ENCODE results near the gene SAXO2.
"Not testable (repeated sequence)": the region's sequence is repeated elsewhere in the genome, so short reads cannot be mapped to it uniquely, and the experiment has no call there.

- not testable (repeated sequence) for TF ChIP-seq CTCF (conservative IDR thresholded peaks at IDR 0.05 in 1 of 2, IDR thresholded peaks at IDR 0.05 in 1 of 2; ENCODE audit: low read depth in 1 of 2, low read length in 2 of 2); EZH2 (IDR thresholded peaks at IDR 0.05; ENCODE audit: low read length, missing control alignments)
These were observed 71.3 kb downstream of the SAXO2 start for GRCh38 chr15:82333603-82334553.

Measured in fibroblast of lung (primary cell).